OCI-LY3 (cell line): ENCODE data around the gene C10orf53.

Experiments used
- H2AFZ ChIP-seq: fragments of 200-600, 300-600 bp; shearing (Covaris generic); 2 replicates; pipeline ENCODE4 v1.6.0; 2014; ENCODE audit warnings: antibody characterized with exemption, low read depth, low read length
- H3K27ac ChIP-seq: fragments of 200-600, 300-600 bp; sonication (generic); 2 replicates; pipeline ENCODE4 v1.5.1; 2014; ENCODE audit warnings: mild to moderate bottlenecking, low read length, moderate library complexity, mixed read lengths
- H3K27me3 ChIP-seq: fragments of 200-600, 300-600 bp; sonication (generic); 2 replicates; pipeline ENCODE4 v1.6.1; 2014; ENCODE audit warnings: low read depth, low read length, mixed read lengths
- H3K36me3 ChIP-seq: fragments of 200-600, 300-600 bp; sonication (generic); replicated peaks from 2 replicates; pipeline ENCODE3; 2014; ENCODE audit warnings: low read depth, low read length, mixed read lengths
- H3K4me1 ChIP-seq: fragments of 300-600, 200-600 bp; sonication (generic); 2 replicates; pipeline ENCODE4 v1.6.1; 2014; ENCODE audit warnings: low read length, mixed read lengths
- H3K4me2 ChIP-seq: fragments of 200-600, 300-600 bp; sonication (generic); 2 replicates; pipeline ENCODE4 v1.6.1; 2014; ENCODE audit warnings: low read length, mixed read lengths
- H3K4me3 ChIP-seq: fragments of 300-600, 200-600 bp; sonication (generic); 2 replicates; pipeline ENCODE4 v1.5.1; 2014; ENCODE audit warnings: antibody characterized with exemption, mild to moderate bottlenecking, low read length, moderate library complexity
- H3K79me2 ChIP-seq: fragments of 300-600, 200-600 bp; shearing (Covaris generic); 2 replicates; pipeline ENCODE4 v1.6.1; 2014; ENCODE audit warnings: mild to moderate bottlenecking, low read length, mixed read lengths
- H3K9ac ChIP-seq: fragments of 300-600, 200-600 bp; shearing (Covaris generic); 2 replicates; pipeline ENCODE4 v1.6.0; 2014; ENCODE audit warnings: mild to moderate bottlenecking, low read length, moderate library complexity
- H3K9me3 ChIP-seq: fragments of 200-600, 300-600 bp; shearing (Covaris generic); 2 replicates; pipeline ENCODE4 v1.6.1; 2014; ENCODE audit warnings: low read length, mixed read lengths; ENCODE audit not compliant: insufficient read depth
- H4K20me1 ChIP-seq: fragments of 200-600, 300-600 bp; sonication (generic); 2 replicates; pipeline ENCODE4 v1.6.1; 2016; ENCODE audit warnings: low read length, mixed read lengths; ENCODE audit not compliant: insufficient read depth
- EZH2phosphoT487 ChIP-seq: fragments of 200-600 bp; shearing (Covaris generic); IDR thresholded peaks from 2 replicates; pipeline ENCODE4 v1.6.1; 2018; ENCODE audit warnings: antibody characterized with exemption, mixed run types, low read depth
- TF ChIP-seq, protein P1 (sequence below): fragments of 200-600, 300-600 bp; sonication (generic); IDR thresholded peaks from 2 replicates; pipeline ENCODE4 v1.5.1; 2014; ENCODE audit warnings: antibody characterized with exemption, low read length, low read depth

Gene C10orf53

DNA sequence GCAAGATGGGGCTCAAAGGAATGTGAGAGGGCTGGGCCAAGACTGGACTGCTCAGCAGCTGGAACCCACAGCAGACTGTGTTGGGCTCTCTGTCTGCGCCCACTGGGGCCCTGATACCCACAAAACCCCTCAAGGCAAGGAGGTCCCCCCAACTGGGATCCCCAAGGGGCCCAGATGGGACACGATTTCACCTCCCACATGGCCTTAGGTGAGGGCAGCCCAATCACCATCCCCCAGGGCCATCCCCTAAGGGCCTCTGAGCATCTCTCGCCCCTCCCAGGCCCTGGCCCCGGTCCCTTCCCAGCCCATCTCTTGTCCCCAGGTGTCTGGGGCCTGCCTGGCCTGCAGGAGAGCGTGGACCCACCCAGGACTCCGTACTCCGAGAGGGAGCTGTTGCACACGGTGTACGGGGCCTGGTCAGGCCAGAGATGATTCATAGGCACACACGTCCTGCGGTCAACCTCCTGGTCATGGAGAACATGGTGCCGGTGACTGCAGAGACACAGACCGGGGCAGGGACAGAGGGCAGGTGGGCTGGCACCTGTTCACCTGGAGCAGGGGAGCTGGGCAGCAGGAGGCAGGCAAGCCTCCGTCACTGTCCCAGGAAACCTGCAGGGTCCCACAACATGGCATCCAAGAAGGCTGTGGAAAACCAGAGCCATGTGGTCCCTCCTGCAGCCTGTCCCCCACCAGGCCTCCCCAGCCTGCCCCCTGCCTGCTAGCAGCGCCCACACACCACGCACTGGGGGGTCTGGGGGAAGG lies 61.1 kb downstream of the C10orf53 start:
- H3K79me2 ChIP-seq = no peaks in the 10 kb centered on the region
- H3K9ac ChIP-seq = no peak overlapping the region
- H2AFZ ChIP-seq = no peak overlapping the region
- H3K9me3 ChIP-seq = no peaks in the 10 kb centered on the region
- no peak for TF ChIP-seq EZH2phosphoT487
- TF ChIP-seq, protein P1, sequence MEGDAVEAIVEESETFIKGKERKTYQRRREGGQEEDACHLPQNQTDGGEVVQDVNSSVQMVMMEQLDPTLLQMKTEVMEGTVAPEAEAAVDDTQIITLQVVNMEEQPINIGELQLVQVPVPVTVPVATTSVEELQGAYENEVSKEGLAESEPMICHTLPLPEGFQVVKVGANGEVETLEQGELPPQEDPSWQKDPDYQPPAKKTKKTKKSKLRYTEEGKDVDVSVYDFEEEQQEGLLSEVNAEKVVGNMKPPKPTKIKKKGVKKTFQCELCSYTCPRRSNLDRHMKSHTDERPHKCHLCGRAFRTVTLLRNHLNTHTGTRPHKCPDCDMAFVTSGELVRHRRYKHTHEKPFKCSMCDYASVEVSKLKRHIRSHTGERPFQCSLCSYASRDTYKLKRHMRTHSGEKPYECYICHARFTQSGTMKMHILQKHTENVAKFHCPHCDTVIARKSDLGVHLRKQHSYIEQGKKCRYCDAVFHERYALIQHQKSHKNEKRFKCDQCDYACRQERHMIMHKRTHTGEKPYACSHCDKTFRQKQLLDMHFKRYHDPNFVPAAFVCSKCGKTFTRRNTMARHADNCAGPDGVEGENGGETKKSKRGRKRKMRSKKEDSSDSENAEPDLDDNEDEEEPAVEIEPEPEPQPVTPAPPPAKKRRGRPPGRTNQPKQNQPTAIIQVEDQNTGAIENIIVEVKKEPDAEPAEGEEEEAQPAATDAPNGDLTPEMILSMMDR = no peak
- no peak overlapping the region for H3K4me2 ChIP-seq
- H3K36me3 ChIP-seq = no peaks in the 10 kb centered on the region
- H3K4me3 ChIP-seq = no peak overlapping the region
- H3K4me1 ChIP-seq = no peaks in the 10 kb centered on the region
- no peak overlapping the region for H3K27ac ChIP-seq
- H3K27me3 ChIP-seq = no peaks in the 10 kb centered on the region
- H4K20me1 ChIP-seq = no peaks in the 10 kb centered on the region

DNA sequence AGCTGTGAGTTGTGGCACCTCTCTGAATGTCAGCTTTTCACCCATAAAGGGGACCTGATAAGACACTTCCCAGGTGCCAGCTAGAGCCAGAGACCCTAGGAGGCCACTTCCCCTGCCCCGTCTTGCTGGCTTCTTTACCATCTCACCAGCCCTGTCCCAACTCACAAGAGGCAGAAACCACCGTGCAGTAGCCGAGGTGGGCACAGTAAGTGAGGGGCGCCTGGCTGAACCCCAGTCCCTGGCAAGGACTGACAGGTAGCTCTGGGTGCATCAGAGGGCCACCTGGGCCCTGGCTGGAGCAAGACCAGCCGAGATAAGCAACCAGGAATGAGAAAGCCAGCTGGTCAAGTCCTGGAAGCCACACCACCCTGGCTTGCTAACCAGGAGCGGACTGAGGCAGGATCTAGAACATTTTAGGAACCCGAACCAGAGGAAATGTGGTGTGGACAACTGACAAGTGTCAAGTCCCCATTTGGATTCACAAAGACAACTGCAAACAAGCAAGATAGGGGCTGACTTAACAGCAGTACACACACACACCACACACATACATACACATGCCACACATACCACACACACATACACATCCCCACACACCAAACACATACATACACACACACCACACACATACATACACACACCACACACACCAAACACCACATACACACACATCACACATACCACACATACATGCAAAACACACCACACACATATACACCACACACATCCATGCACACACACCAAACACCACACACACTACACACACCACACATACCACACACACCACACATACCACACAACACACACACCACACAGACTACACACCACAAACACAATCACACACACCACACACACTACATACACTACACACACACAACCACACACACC lies 61.9 kb downstream of the C10orf53 start:
- Histone ChIP-seq H3K4me1 (no peaks in the 10 kb centered on the region), H3K79me2 (no peaks in the 10 kb centered on the region), H3K27me3 (no peaks in the 10 kb centered on the region), H3K27ac (no peak overlapping the region), H2AFZ (no peak overlapping the region), H4K20me1 (no peaks in the 10 kb centered on the region), H3K36me3 (no peaks in the 10 kb centered on the region), H3K9ac (no peak overlapping the region), H3K9me3 (no peaks in the 10 kb centered on the region), H3K4me2 (no peak overlapping the region), H3K4me3 (no peak overlapping the region)
- TF ChIP-seq, protein P1 = no peak
- no peak for TF ChIP-seq EZH2phosphoT487

DNA sequence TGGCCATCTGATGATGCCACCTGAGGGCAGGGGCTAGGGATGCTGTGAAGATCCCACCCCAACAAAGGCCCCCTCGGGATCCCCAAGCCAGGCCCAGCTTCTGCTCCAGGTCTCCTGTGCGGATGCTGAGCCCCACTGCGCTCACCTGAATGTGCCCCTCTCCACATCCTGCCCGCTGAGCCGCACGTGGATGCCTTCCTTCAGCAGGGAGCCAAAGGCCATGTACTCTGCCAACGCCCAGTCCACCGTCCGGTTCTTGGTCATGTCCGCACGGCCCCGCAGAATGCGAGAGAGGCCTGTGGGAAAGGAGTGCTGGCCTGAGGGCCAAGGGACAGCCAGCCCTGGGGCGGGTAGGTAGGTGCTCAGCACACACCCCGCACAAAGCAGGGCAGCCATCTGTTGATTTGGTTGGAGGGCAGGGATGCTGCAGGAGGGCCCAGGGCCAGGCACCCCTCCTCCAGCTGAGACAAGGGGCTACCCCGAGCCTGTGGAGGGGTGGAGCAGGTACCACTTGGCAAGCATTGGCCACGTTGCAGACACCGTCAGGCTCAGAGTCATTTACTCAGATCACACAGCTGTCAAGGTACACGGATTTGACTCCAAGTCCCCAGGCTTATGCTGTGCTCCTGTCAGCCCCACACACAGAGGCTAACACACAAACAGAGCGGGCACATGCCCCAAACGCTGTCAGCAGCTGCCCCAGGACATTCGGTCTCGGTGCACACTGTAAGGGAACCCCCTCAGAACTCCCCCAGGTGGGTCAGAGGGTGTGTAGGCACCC lies 63.4 kb downstream of the C10orf53 start:
- H3K36me3 ChIP-seq = no peaks in the 10 kb centered on the region
- TF ChIP-seq, protein P1 = no peak
- no peaks in the 10 kb centered on the region for H3K4me1 ChIP-seq
- H3K79me2 ChIP-seq = no peaks in the 10 kb centered on the region
- H3K4me2 ChIP-seq = no peak overlapping the region
- H3K9ac ChIP-seq = no peak overlapping the region
- H4K20me1 ChIP-seq = no peaks in the 10 kb centered on the region
- no peak overlapping the region for H3K4me3 ChIP-seq
- H2AFZ ChIP-seq = no peak overlapping the region
- H3K9me3 ChIP-seq = no peaks in the 10 kb centered on the region
- no peaks in the 10 kb centered on the region for H3K27me3 ChIP-seq
- H3K27ac ChIP-seq = no peak overlapping the region
